ENCODE results near the gene WWC1. TPM values are rescaled to one million over a fixed set of nuclear protein-coding genes. Genes with fewer than 3 reads are reported as not detected.

Gene WWC1
- total RNA-seq, 1 experiment from 2014 or later = 52.6 TPM

GRCh38 chr5:168327994-168328393, 36.5 kb downstream of the WWC1 start (continued):
- TF ChIP-seq, protein P1, sequence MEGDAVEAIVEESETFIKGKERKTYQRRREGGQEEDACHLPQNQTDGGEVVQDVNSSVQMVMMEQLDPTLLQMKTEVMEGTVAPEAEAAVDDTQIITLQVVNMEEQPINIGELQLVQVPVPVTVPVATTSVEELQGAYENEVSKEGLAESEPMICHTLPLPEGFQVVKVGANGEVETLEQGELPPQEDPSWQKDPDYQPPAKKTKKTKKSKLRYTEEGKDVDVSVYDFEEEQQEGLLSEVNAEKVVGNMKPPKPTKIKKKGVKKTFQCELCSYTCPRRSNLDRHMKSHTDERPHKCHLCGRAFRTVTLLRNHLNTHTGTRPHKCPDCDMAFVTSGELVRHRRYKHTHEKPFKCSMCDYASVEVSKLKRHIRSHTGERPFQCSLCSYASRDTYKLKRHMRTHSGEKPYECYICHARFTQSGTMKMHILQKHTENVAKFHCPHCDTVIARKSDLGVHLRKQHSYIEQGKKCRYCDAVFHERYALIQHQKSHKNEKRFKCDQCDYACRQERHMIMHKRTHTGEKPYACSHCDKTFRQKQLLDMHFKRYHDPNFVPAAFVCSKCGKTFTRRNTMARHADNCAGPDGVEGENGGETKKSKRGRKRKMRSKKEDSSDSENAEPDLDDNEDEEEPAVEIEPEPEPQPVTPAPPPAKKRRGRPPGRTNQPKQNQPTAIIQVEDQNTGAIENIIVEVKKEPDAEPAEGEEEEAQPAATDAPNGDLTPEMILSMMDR (IDR thresholded peaks at IDR 0.05 in 2 of 3, conservative IDR thresholded peaks at IDR 0.05 in 1 of 3; ENCODE audit: borderline replicate concordance in 1 of 3, insufficient read depth in 1 of 3, low read depth in 2 of 3, low read length in 2 of 3) = no peak
- no peak for TF ChIP-seq EGR1 (IDR thresholded peaks at IDR 0.05; ENCODE audit: low read depth)
- TF ChIP-seq EZH2phosphoT487 (IDR thresholded peaks at IDR 0.05; ENCODE audit: borderline replicate concordance) = no peak
- TF ChIP-seq TCF7L2 (IDR thresholded peaks at IDR 0.05; ENCODE audit: borderline replicate concordance, extremely low read depth, insufficient read depth, insufficient read length) = no peak
- TF ChIP-seq ELF1 (IDR thresholded peaks at IDR 0.05; ENCODE audit: borderline replicate concordance, low read depth) = no peak
- TF ChIP-seq CEBPB (IDR thresholded peaks at IDR 0.05; ENCODE audit: low read depth) = no peak
- TF ChIP-seq POLR2A (IDR thresholded peaks at IDR 0.05; ENCODE audit: borderline replicate concordance, extremely low read depth, insufficient read depth, insufficient read length) = no peak
- no peak for TF ChIP-seq ZFX (IDR thresholded peaks at IDR 0.05)
- TF ChIP-seq SP1 (IDR thresholded peaks at IDR 0.05; ENCODE audit: low read depth) = no peak

DNA sequence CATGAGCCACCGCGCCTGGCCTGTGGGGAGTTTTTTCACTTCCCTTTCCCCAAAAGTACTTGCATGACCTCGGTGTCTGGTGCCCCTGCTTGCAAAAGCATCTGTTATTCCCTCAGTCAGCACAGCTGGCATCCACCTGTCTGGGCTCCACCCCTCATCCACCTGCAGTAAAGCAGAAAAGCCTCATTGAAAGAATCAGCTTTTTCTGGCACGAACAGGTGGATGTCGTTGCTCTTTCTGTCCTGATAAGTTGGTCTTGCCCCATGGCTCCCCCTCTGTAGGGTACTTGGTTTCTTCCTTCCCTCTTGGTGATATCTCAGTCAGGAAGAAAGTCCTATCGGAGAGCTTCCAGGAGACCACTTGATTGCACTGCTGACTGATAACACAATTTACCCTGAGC, 37.4 kb downstream of the WWC1 start:
- ChIA-PET CTCF (no interaction called here), POLR2A (no interaction called here), RAD21 (ENCODE audit: low non-redundant PET in 1 of 2, low total read pairs in 2 of 2, uncharacterized antibody in 2 of 2, unreplicated experiment in 2 of 2) (no interaction called here)
- Histone ChIP-seq H3K27ac (ENCODE audit: low read depth, low read length) (no peak overlapping the region), H4K20me1 (ENCODE audit: insufficient read depth) (peaks cover 2% of the 10 kb centered on the region; the same call in 1 of the 2 replicates), H3K9me3 (ENCODE audit: control insufficient read depth in 1 of 2, insufficient read depth in 1 of 2, low read depth in 1 of 2, low read length in 2 of 2) (no peaks in the 10 kb centered on the region), H3K4me2 (ENCODE audit: low read length) (no peak overlapping the region), H3K4me3 (replicated peaks in 1 of 2; ENCODE audit: low read depth in 1 of 2, low read length in 2 of 2) (no peak overlapping the region), H3K79me2 (ENCODE audit: insufficient read depth, low read length) (peaks cover 95% of the 10 kb centered on the region), H3K9me2 (ENCODE audit: insufficient read depth) (no peaks in the 10 kb centered on the region), H3K4me1 (ENCODE audit: control insufficient read depth in 1 of 2, insufficient read depth in 2 of 2, low read length in 2 of 2) (peaks cover 43 to 70% of the 10 kb centered on the region in 2 experiments), H3K27me3 (ENCODE audit: insufficient read depth, low read length) (no peaks in the 10 kb centered on the region), H2AFZ (ENCODE audit: low read depth, low read length, poor library complexity, severe bottlenecking) (no peak overlapping the region), H3K36me3 (ENCODE audit: control insufficient read depth in 1 of 2, insufficient read depth in 2 of 2, low read length in 2 of 2) (no peaks in the 10 kb centered on the region), H3K9ac (ENCODE audit: low read length) (no peak overlapping the region)
- intact Hi-C loops (cut with micrococcal nuclease) = no loop called here
- DNase-seq (ENCODE audit: low read depth, low spot score) (no peak), ATAC-seq (no peak)
- TF ChIP-seq, protein P1 (IDR thresholded peaks at IDR 0.05 in 2 of 3, conservative IDR thresholded peaks at IDR 0.05 in 1 of 3; ENCODE audit: borderline replicate concordance in 1 of 3, insufficient read depth in 1 of 3, low read depth in 2 of 3, low read length in 2 of 3) = no peak
- no peak for TF ChIP-seq RAD21 (IDR thresholded peaks at IDR 0.05; ENCODE audit: low read depth)
- no peak for TF ChIP-seq SP1 (IDR thresholded peaks at IDR 0.05; ENCODE audit: low read depth)
- no peak for TF ChIP-seq TCF7L2 (IDR thresholded peaks at IDR 0.05; ENCODE audit: borderline replicate concordance, extremely low read depth, insufficient read depth, insufficient read length)
- no peak for TF ChIP-seq MAX (IDR thresholded peaks at IDR 0.05)
- BruUV-seq (replicated peaks) = no TSS peak
